ENCODE measurements around the gene ATF7IP2. TPM values are rescaled to one million over a fixed set of nuclear protein-coding genes. Genes with fewer than 3 reads are reported as not detected.

ATF7IP2 gene
- total and polyA plus RNA-seq, 2 of the 13 experiments (the other 11 are each of a cell fraction or from before 2014, with no cell fraction given), result 117 to 217 TPM

GRCh38 chr16:10385725-10386516 is at the start of gene ATF7IP2 (continued):
- peak; percentile 95 for TF ChIP-seq SP4 (CRISPR knock-in tag; IDR thresholded peaks at IDR 0.05)
- TF ChIP-seq ZBTB44 (CRISPR knock-in tag; IDR thresholded peaks at IDR 0.05), result peak; percentile 87; the same call in 1 of the 2 replicates
- TF ChIP-seq FOSL2 (CRISPR knock-in tag; IDR thresholded peaks at IDR 0.05), result peak; percentile 82
- peak; percentile 17; the same call in 1 of the 2 replicates for TF ChIP-seq ARID3A (IDR thresholded peaks at IDR 0.05; ENCODE audit: low read depth, low read length)
- no peak; the same call in 1 of the 2 replicates for TF ChIP-seq CHD2 (IDR thresholded peaks at IDR 0.05; ENCODE audit: low read depth, low read length)
- peak; percentile 98 for TF ChIP-seq IKZF4 (CRISPR knock-in tag; IDR thresholded peaks at IDR 0.05; ENCODE audit: borderline replicate concordance, low read depth, not compliant biosample characterization)
- TF ChIP-seq ZNF431 (CRISPR knock-in tag; IDR thresholded peaks at IDR 0.05; ENCODE audit: borderline replicate concordance, low read depth), result peak; percentile 85; the same call in 1 of the 2 replicates
- no peak; the same call in none of the 2 replicates for TF ChIP-seq ZSCAN20 (CRISPR knock-in tag; IDR thresholded peaks at IDR 0.05; ENCODE audit: borderline replicate concordance)
- TF ChIP-seq ELF3 (CRISPR knock-in tag; IDR thresholded peaks at IDR 0.05), result peak; percentile 78; the same call in 1 of the 2 replicates
- TF ChIP-seq CHD4 (IDR thresholded peaks at IDR 0.05; ENCODE audit: borderline replicate concordance, low read length), result no peak; the same call in 1 of the 2 replicates
- peak; percentile 93 for TF ChIP-seq HBP1 (CRISPR knock-in tag; IDR thresholded peaks at IDR 0.05; ENCODE audit: low read depth)
- peak; percentile 100 for TF ChIP-seq ZNF280B (CRISPR knock-in tag; IDR thresholded peaks at IDR 0.05; ENCODE audit: borderline replicate concordance)
- TF ChIP-seq ZNF207 (IDR thresholded peaks at IDR 0.05; ENCODE audit: borderline replicate concordance), result no peak
- peak; percentile 88; the same call in 1 of the 2 replicates for TF ChIP-seq ZNF329 (CRISPR knock-in tag; IDR thresholded peaks at IDR 0.05; ENCODE audit: low read depth)
- TF ChIP-seq NR3C1 (CRISPR knock-in tag; IDR thresholded peaks at IDR 0.05), result no peak
- TF ChIP-seq GRHL1 (CRISPR knock-in tag; conservative IDR thresholded peaks at IDR 0.05), result no peak
- peak; percentile 95 for TF ChIP-seq MLLT10 (CRISPR knock-in tag; IDR thresholded peaks at IDR 0.05)
- TF ChIP-seq XRCC5 (optimal IDR thresholded peaks at IDR 0.05; ENCODE audit: low read length), result peak; percentile 98
- peak; percentile 69; the same call in 1 of the 2 replicates for TF ChIP-seq KLF15 (CRISPR knock-in tag; IDR thresholded peaks at IDR 0.05; ENCODE audit: borderline replicate concordance)
- TF ChIP-seq JDP2 (CRISPR knock-in tag; IDR thresholded peaks at IDR 0.05; ENCODE audit: borderline replicate concordance), result peak; percentile 62; the same call in 1 of the 2 replicates
